Endodermal cell (in vitro differentiated cells): Measurements from ENCODE around the gene SLC4A7. TPM values are rescaled to one million over a fixed set of nuclear protein-coding genes. Genes with fewer than 3 reads are reported as not detected.

ENCODE experiments used
- DNase-seq: peaks from one replicate; pipeline ENCODE4 v3.0.0-alpha.2; 2017
- H3K27ac ChIP-seq: 2 replicates; pipeline ENCODE4 v1.5.1; 2013; ENCODE audit warnings: mild to moderate bottlenecking, low read depth, low read length, moderate library complexity
- H3K27me3 ChIP-seq: 2 replicates; pipeline ENCODE4 v1.6.1; 2013; ENCODE audit warnings: mild to moderate bottlenecking, low read length, moderate library complexity; ENCODE audit not compliant: insufficient read depth, control insufficient read depth, poor library complexity, severe bottlenecking
- H3K36me3 ChIP-seq: 2 replicates; pipeline ENCODE4 v1.7.0; 2013; ENCODE audit warnings: mild to moderate bottlenecking, low read length, moderate library complexity; ENCODE audit not compliant: control insufficient read depth, insufficient read depth
- H3K4me1 ChIP-seq: one replicate; pipeline ENCODE4 v1.7.0; 2013; ENCODE audit warnings: low read length; ENCODE audit not compliant: control insufficient read depth, insufficient read depth
- H3K4me3 ChIP-seq: 2 replicates; pipeline ENCODE4 v1.5.1; 2013; ENCODE audit warnings: mild to moderate bottlenecking, low read length, moderate library complexity
- H3K9ac ChIP-seq: 2 replicates; pipeline ENCODE4 v1.6.1; 2013; ENCODE audit warnings: mild to moderate bottlenecking, low read length, moderate library complexity; ENCODE audit not compliant: poor library complexity, severe bottlenecking; ENCODE audit errors: extremely low read depth
- H3K9me3 ChIP-seq: 2 replicates; pipeline ENCODE4 v1.6.1; 2013; ENCODE audit warnings: mild to moderate bottlenecking, low read length, moderate library complexity; ENCODE audit not compliant: control insufficient read depth
- H3K27ac Mint-ChIP-seq: 2 replicates; pipeline ENCODE4 v1.8.0; 2020; ENCODE audit warnings: mixed read lengths
- H3K27me3 Mint-ChIP-seq: 2 replicates; pipeline ENCODE4 v1.8.0; 2021; ENCODE audit warnings: mild to moderate bottlenecking, mixed read lengths; ENCODE audit not compliant: insufficient read depth
- H3K36me3 Mint-ChIP-seq: 2 replicates; pipeline ENCODE4 v1.8.0; 2020; ENCODE audit warnings: low read depth, mixed read lengths
- H3K4me1 Mint-ChIP-seq: 2 replicates; pipeline ENCODE4 v1.8.0; 2020; ENCODE audit warnings: mixed read lengths
- H3K4me3 Mint-ChIP-seq: 2 replicates; pipeline ENCODE4 v1.8.0; 2020; ENCODE audit warnings: mild to moderate bottlenecking, moderate library complexity, mixed read lengths
- H3K9me3 Mint-ChIP-seq: 2 replicates; pipeline ENCODE4 v1.8.0; 2020; ENCODE audit warnings: mild to moderate bottlenecking, mixed read lengths
- WGBS, 2 experiments: methylation state at CpG; one replicate each; pipeline versions ENCODE4 v1.1.5 to v1.1.7; 2013; ENCODE audit warnings: missing lambda C conversion rate in 2 of 2, mixed read lengths in 1 of 2; ENCODE audit not compliant: insufficient coverage in 1 of 2, insufficient read length in 1 of 2; 5-methylcytosine and 5-hydroxymethylcytosine counted together
- total RNA-seq, 2 donors: library from RNA; stranded (reverse); fragmentation: NEBNext Ultra II Directional in 1 of 2; extraction: Animal tissue kit (Norgen Biotek cat#: 25700) in 1 of 2; gene quantifications; 2 replicates in 1 of 2; 3 replicates in 1 of 2; pipeline ENCODE4 v1.2.1, GENCODE V29; 2021
- TF ChIP-seq, protein P1 (sequence below): fragments of 200-600 bp; sonication (generic); conservative IDR thresholded peaks from 2 replicates; pipeline ENCODE4 v1.5.0; 2021; ENCODE audit warnings: antibody characterized with exemption, mild to moderate bottlenecking

SLC4A7 gene
- total RNA-seq, 2 donors from 2014 or later: 58.4 to 83.8 TPM

GRCh38 chr3:27528791-27529190 lies 44.6 kb upstream of the SLC4A7 start:
- Histone ChIP-seq H3K9ac (no peak overlapping the region), H3K4me3 (no peak overlapping the region), H3K9me3 (no peaks in the 10 kb centered on the region), H3K27me3 (no peaks in the 10 kb centered on the region), H3K4me1 (peaks cover 13% of the 10 kb centered on the region), H3K36me3 (no peaks in the 10 kb centered on the region), H3K27ac (no peak overlapping the region)
- DNase-seq: no peak
- H3K27ac Mint-ChIP-seq: no peak overlapping the region
- H3K4me3 Mint-ChIP-seq: no peak overlapping the region
- no peaks in the 10 kb centered on the region for H3K36me3 Mint-ChIP-seq
- TF ChIP-seq, protein P1, sequence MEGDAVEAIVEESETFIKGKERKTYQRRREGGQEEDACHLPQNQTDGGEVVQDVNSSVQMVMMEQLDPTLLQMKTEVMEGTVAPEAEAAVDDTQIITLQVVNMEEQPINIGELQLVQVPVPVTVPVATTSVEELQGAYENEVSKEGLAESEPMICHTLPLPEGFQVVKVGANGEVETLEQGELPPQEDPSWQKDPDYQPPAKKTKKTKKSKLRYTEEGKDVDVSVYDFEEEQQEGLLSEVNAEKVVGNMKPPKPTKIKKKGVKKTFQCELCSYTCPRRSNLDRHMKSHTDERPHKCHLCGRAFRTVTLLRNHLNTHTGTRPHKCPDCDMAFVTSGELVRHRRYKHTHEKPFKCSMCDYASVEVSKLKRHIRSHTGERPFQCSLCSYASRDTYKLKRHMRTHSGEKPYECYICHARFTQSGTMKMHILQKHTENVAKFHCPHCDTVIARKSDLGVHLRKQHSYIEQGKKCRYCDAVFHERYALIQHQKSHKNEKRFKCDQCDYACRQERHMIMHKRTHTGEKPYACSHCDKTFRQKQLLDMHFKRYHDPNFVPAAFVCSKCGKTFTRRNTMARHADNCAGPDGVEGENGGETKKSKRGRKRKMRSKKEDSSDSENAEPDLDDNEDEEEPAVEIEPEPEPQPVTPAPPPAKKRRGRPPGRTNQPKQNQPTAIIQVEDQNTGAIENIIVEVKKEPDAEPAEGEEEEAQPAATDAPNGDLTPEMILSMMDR: no peak
- no peaks in the 10 kb centered on the region for H3K27me3 Mint-ChIP-seq
- no peaks in the 10 kb centered on the region for H3K9me3 Mint-ChIP-seq
- H3K4me1 Mint-ChIP-seq: peaks cover 31% of the 10 kb centered on the region

GRCh38 chr3:27526614-27527315 lies 42.6 kb upstream of the SLC4A7 start:
- no peaks in the 10 kb centered on the region for H3K27me3 Mint-ChIP-seq
- DNase-seq: no peak
- H3K4me3 ChIP-seq: no peak overlapping the region
- H3K36me3 ChIP-seq: no peaks in the 10 kb centered on the region
- no peaks in the 10 kb centered on the region for H3K27me3 ChIP-seq
- H3K36me3 Mint-ChIP-seq: no peaks in the 10 kb centered on the region
- H3K9ac ChIP-seq: no peak overlapping the region
- no peaks in the 10 kb centered on the region for H3K9me3 Mint-ChIP-seq
- H3K27ac ChIP-seq: no peak overlapping the region
- TF ChIP-seq, protein P1: no peak
- H3K4me1 ChIP-seq: no peaks in the 10 kb centered on the region
- H3K9me3 ChIP-seq: no peaks in the 10 kb centered on the region
- no peak overlapping the region for H3K4me3 Mint-ChIP-seq
- WGBS, 2 experiments: 94 to 100% methylated on average over 3 to 5 of the region's 6 CpGs
- H3K4me1 Mint-ChIP-seq: peaks cover 14% of the 10 kb centered on the region
- no peak overlapping the region for H3K27ac Mint-ChIP-seq

GRCh38 chr3:27521872-27522265 lies 37.7 kb upstream of the SLC4A7 start:
- Mint-ChIP-seq H3K36me3 (no peaks in the 10 kb centered on the region), H3K27me3 (no peaks in the 10 kb centered on the region), H3K4me1 (peaks cover 5% of the 10 kb centered on the region), H3K9me3 (no peaks in the 10 kb centered on the region), H3K4me3 (no peak overlapping the region), H3K27ac (no peak overlapping the region)
- H3K27ac ChIP-seq: no peak overlapping the region
- 93 to 96% methylated on average over 2 of the region's 2 CpGs for WGBS, 2 experiments
- DNase-seq: no peak
- TF ChIP-seq, protein P1: no peak
- no peaks in the 10 kb centered on the region for H3K36me3 ChIP-seq
- H3K4me1 ChIP-seq: no peaks in the 10 kb centered on the region
- H3K9ac ChIP-seq: no peak overlapping the region
- H3K27me3 ChIP-seq: no peaks in the 10 kb centered on the region
- no peaks in the 10 kb centered on the region for H3K9me3 ChIP-seq
- no peak overlapping the region for H3K4me3 ChIP-seq
